SK-N-SH (cell line): ENCODE results near the gene BRD4.

Experiments used
- ELF1 ChIP-seq: IDR thresholded peaks from 2 replicates; pipeline ENCODE4 v1.4.0; 2012
- EP300 ChIP-seq, 2 experiments: IDR thresholded peaks; 2 replicates each; pipeline versions ENCODE4 v1.4.0 to v1.6.1; 2012; ENCODE audit warnings: borderline replicate concordance in 1 of 2, low read depth in 1 of 2, low read length in 1 of 2
- NFIC ChIP-seq: IDR thresholded peaks from 2 replicates; pipeline ENCODE4 v1.4.0; 2012; ENCODE audit warnings: borderline replicate concordance
- POLR2AphosphoS5 ChIP-seq: IDR thresholded peaks from 2 replicates; pipeline ENCODE4 v1.6.1; 2012; ENCODE audit warnings: low read depth, low read length
- RAD21 ChIP-seq: IDR thresholded peaks from 2 replicates; pipeline ENCODE4 v1.6.1; 2012; ENCODE audit warnings: mild to moderate bottlenecking, low read length
- RFX5 ChIP-seq: IDR thresholded peaks from 2 replicates; pipeline ENCODE4 v1.6.1; 2012; ENCODE audit warnings: mild to moderate bottlenecking, improper control_type of control experiment, low read length
- YY1 ChIP-seq: IDR thresholded peaks from 2 replicates; pipeline ENCODE4 v1.4.0; 2012; ENCODE audit warnings: low read depth, mild to moderate bottlenecking
- TF ChIP-seq, protein P1 (sequence below): fragments of 200-600 bp; sonication (generic); IDR thresholded peaks from 2 replicates; pipeline ENCODE4 v1.6.1; 2017; ENCODE audit warnings: antibody characterized with exemption, mild to moderate bottlenecking, moderate library complexity
- TF ChIP-seq, protein P2 (sequence below): fragments of 150-350 bp; IDR thresholded peaks from 2 replicates; pipeline ENCODE4 v1.6.1; 2017; ENCODE audit warnings: antibody characterized with exemption, low read length, low read depth, borderline replicate concordance
- TF ChIP-seq, protein P3 (sequence below): IDR thresholded peaks from 2 replicates; pipeline ENCODE4 v1.4.0; 2012; ENCODE audit warnings: low read depth

DNA sequence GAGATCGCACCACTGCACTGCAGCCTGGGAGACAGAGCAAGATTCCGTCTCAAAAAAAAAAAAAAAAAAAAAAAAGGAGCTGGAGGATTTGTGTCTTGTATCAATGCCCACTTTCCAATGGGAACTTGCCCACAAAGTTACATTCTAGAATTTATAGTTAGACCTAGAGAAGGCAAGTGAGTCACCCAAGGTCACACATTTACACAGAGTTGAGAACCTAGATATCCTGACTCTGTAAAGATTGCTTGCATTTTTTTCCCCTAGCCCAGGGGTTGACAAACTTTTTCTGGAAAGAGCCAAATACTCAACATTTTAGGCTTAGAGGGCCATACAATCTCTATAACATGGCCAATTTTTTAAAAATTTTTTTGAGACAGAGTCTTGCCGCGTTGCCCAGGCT is 7.7 kb upstream of the BRD4 start:
- TF ChIP-seq YY1 (no peak), EP300 (IDR thresholded peaks at IDR 0.05; ENCODE audit: borderline replicate concordance in 1 of 2, low read depth in 1 of 2, low read length in 1 of 2) (no peak), RFX5 (no peak), ELF1 (no peak), NFIC (no peak), RAD21 (no peak), POLR2AphosphoS5 (no peak)
- TF ChIP-seq, protein P1, sequence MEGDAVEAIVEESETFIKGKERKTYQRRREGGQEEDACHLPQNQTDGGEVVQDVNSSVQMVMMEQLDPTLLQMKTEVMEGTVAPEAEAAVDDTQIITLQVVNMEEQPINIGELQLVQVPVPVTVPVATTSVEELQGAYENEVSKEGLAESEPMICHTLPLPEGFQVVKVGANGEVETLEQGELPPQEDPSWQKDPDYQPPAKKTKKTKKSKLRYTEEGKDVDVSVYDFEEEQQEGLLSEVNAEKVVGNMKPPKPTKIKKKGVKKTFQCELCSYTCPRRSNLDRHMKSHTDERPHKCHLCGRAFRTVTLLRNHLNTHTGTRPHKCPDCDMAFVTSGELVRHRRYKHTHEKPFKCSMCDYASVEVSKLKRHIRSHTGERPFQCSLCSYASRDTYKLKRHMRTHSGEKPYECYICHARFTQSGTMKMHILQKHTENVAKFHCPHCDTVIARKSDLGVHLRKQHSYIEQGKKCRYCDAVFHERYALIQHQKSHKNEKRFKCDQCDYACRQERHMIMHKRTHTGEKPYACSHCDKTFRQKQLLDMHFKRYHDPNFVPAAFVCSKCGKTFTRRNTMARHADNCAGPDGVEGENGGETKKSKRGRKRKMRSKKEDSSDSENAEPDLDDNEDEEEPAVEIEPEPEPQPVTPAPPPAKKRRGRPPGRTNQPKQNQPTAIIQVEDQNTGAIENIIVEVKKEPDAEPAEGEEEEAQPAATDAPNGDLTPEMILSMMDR: no peak
- TF ChIP-seq, protein P2, sequence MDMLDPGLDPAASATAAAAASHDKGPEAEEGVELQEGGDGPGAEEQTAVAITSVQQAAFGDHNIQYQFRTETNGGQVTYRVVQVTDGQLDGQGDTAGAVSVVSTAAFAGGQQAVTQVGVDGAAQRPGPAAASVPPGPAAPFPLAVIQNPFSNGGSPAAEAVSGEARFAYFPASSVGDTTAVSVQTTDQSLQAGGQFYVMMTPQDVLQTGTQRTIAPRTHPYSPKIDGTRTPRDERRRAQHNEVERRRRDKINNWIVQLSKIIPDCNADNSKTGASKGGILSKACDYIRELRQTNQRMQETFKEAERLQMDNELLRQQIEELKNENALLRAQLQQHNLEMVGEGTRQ: no peak
- TF ChIP-seq, protein P3, sequence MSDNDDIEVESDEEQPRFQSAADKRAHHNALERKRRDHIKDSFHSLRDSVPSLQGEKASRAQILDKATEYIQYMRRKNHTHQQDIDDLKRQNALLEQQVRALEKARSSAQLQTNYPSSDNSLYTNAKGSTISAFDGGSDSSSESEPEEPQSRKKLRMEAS: no peak
